B cell (primary cell): ENCODE data around the gene FAM117B.

Experiments
- CTCF ChIP-seq: fragments of 200-600 bp; IDR thresholded peaks from one replicate; pipeline ENCODE4 v1.8.0; 2022; ENCODE audit warnings: antibody characterized with exemption, mild to moderate bottlenecking
- EZH2 ChIP-seq: IDR thresholded peaks from 2 replicates; pipeline ENCODE4 v1.6.1; 2012; ENCODE audit warnings: borderline replicate concordance, low read depth, mild to moderate bottlenecking, moderate library complexity, low read length; ENCODE audit not compliant: insufficient read depth, poor library complexity, severe bottlenecking

GRCh38 chr2:202627042-202627441, 7.7 kb upstream of the FAM117B start:
- no peak for TF ChIP-seq CTCF
- TF ChIP-seq EZH2 = no peak
